CD4-positive, alpha-beta T cell (primary cell): ENCODE results near the gene FNDC3B. TPM values are rescaled to one million over a fixed set of nuclear protein-coding genes. Genes with fewer than 3 reads are reported as not detected.

Source experiments
- ATAC-seq: fragments of 200-7000 bp; cut with Tn5 transposase; one replicate; pipeline ENCODE4 v1.10.0; 2022; ENCODE audit warnings: mild to moderate bottlenecking; ENCODE audit not compliant: poor library complexity
- CTCF ChIA-PET: fragments of 350-600 bp; sonication (Branson Sonifier 250); formaldehyde crosslinking; loops from one replicate; lab custom pipeline; 2021; ENCODE audit warnings: antibody characterized with exemption, inconsistent platforms; lab: Charles Lee
- POLR2A ChIA-PET: fragments of 350-600 bp; sonication (Branson Sonifier 250); formaldehyde crosslinking; loops from one replicate; lab custom pipeline; 2021; ENCODE audit warnings: antibody characterized with exemption, inconsistent platforms; lab: Charles Lee
- DNase-seq, 14 experiments: peaks; one replicate each; pipeline ENCODE4 v3.0.0-alpha.2; 2013 to 2020; ENCODE audit warnings: mixed read lengths in 2 of 14
- H3K27ac ChIP-seq, 2 donors: one replicate each; pipeline versions ENCODE4 v1.5.1 to v1.7.0; 2013; ENCODE audit warnings: low read length in 2 of 2, low read depth in 1 of 2, mild to moderate bottlenecking in 1 of 2
- H3K27me3 ChIP-seq, 2 experiments: 1 replicate in 1 of 2; 2 replicates in 1 of 2; pipeline versions ENCODE4 v1.6.1 to v1.7.0; 2013; ENCODE audit warnings: low read length in 2 of 2, control low read depth in 1 of 2, mild to moderate bottlenecking in 1 of 2, moderate library complexity in 1 of 2; ENCODE audit not compliant: insufficient read depth in 2 of 2, control insufficient read depth in 1 of 2
- H3K36me3 ChIP-seq: one replicate; pipeline ENCODE4 v1.6.1; 2013; ENCODE audit warnings: low read length, control low read depth; ENCODE audit not compliant: insufficient read depth
- H3K4me1 ChIP-seq: one replicate; pipeline ENCODE4 v1.6.1; 2013; ENCODE audit warnings: low read length, control low read depth; ENCODE audit not compliant: insufficient read depth
- H3K4me3 ChIP-seq: one replicate; pipeline ENCODE4 v1.5.1; 2013; ENCODE audit warnings: mild to moderate bottlenecking, low read length, moderate library complexity
- H3K9me3 ChIP-seq, 2 experiments: 1 replicate in 1 of 2; 2 replicates in 1 of 2; pipeline versions ENCODE4 v1.6.1 to v1.7.0; 2013; ENCODE audit warnings: low read length in 2 of 2, mild to moderate bottlenecking in 2 of 2, control low read depth in 1 of 2, moderate library complexity in 1 of 2; ENCODE audit not compliant: control insufficient read depth in 1 of 2, insufficient read depth in 1 of 2
- H3K27ac Mint-ChIP-seq: one replicate; pipeline ENCODE4 v1.8.0; 2020; ENCODE audit warnings: mixed read lengths
- H3K27me3 Mint-ChIP-seq: one replicate; pipeline ENCODE4 v1.8.0; 2021; ENCODE audit warnings: mixed read lengths
- H3K36me3 Mint-ChIP-seq: one replicate; pipeline ENCODE4 v1.8.0; 2021; ENCODE audit warnings: low read depth, mixed read lengths
- H3K4me1 Mint-ChIP-seq: one replicate; pipeline ENCODE4 v1.8.0; 2021; ENCODE audit warnings: low read depth, mixed read lengths
- H3K4me3 Mint-ChIP-seq: one replicate; pipeline ENCODE4 v1.8.0; 2020; ENCODE audit warnings: mild to moderate bottlenecking, mixed read lengths
- H3K9me3 Mint-ChIP-seq: one replicate; pipeline ENCODE4 v1.8.0; 2020; ENCODE audit warnings: mixed read lengths
- intact Hi-C, 2 experiments: fragments of 100-400 bp; cut with DNase I in 1 of 2; cut with micrococcal nuclease in 1 of 2; formaldehyde crosslinking; loops; one replicate each; pipeline versions ENCODE4 v1.15.1 to v1.9.0; 2023 to 2025; cut with DNase I, micrococcal nuclease
- total RNA-seq, 174 experiments: library from RNA in 2 of 174; stranded (reverse) in 2 of 174; gene quantifications; one replicate each; pipeline ENCODE4 v1.2.3 and lab custom pipeline; 2021 to 2026
- TF ChIP-seq, protein P1 (sequence below): fragments of 200-600 bp; IDR thresholded peaks from one replicate; pipeline ENCODE4 v1.8.0; 2022; ENCODE audit warnings: antibody characterized with exemption, mild to moderate bottlenecking

FNDC3B gene
- total RNA-seq, 2 experiments from 2014 or later: 26.1 to 28.7 TPM

- peaks cover 3 to 5% of the 10 kb centered on the region in 2 experiments for H3K9me3 ChIP-seq
- ChIA-PET POLR2A (no interaction called here), CTCF (no interaction called here)
- TF ChIP-seq, protein P1, sequence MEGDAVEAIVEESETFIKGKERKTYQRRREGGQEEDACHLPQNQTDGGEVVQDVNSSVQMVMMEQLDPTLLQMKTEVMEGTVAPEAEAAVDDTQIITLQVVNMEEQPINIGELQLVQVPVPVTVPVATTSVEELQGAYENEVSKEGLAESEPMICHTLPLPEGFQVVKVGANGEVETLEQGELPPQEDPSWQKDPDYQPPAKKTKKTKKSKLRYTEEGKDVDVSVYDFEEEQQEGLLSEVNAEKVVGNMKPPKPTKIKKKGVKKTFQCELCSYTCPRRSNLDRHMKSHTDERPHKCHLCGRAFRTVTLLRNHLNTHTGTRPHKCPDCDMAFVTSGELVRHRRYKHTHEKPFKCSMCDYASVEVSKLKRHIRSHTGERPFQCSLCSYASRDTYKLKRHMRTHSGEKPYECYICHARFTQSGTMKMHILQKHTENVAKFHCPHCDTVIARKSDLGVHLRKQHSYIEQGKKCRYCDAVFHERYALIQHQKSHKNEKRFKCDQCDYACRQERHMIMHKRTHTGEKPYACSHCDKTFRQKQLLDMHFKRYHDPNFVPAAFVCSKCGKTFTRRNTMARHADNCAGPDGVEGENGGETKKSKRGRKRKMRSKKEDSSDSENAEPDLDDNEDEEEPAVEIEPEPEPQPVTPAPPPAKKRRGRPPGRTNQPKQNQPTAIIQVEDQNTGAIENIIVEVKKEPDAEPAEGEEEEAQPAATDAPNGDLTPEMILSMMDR: no peak
- Mint-ChIP-seq H3K9me3 (peaks cover 10% of the 10 kb centered on the region), H3K36me3 (peaks cover 34% of the 10 kb centered on the region), H3K4me1 (no peaks in the 10 kb centered on the region), H3K4me3 (no peak overlapping the region), H3K27ac (no peak overlapping the region), H3K27me3 (no peaks in the 10 kb centered on the region)
- DNase-seq (no peak), ATAC-seq (no peak)
- no peak overlapping the region for H3K27ac ChIP-seq
- intact Hi-C loops: no loop called here
- no peaks in the 10 kb centered on the region for H3K36me3 ChIP-seq
- H3K4me1 ChIP-seq: no peaks in the 10 kb centered on the region
- H3K4me3 ChIP-seq: no peak overlapping the region
- H3K27me3 ChIP-seq: no peaks in the 10 kb centered on the region
Observed at GRCh38 chr3:172402090-172402489, 362.7 kb downstream of the FNDC3B start.

- CTCF ChIA-PET: interaction anchor here (0.8 kb wide), 1 partner anchor 13 kb away, joined by 5 read pairs; no protein-coding TSS in a partner anchor
- Mint-ChIP-seq H3K9me3 (peaks cover 10% of the 10 kb centered on the region), H3K36me3 (peaks cover 27% of the 10 kb centered on the region), H3K27me3 (no peaks in the 10 kb centered on the region), H3K27ac (no peak overlapping the region), H3K4me3 (no peak overlapping the region), H3K4me1 (no peaks in the 10 kb centered on the region)
- Histone ChIP-seq H3K9me3 (peaks cover 3 to 5% of the 10 kb centered on the region in 2 experiments), H3K4me3 (no peak overlapping the region), H3K4me1 (no peaks in the 10 kb centered on the region), H3K27me3 (no peaks in the 10 kb centered on the region), H3K36me3 (no peaks in the 10 kb centered on the region), H3K27ac (no peak overlapping the region)
- no peak for DNase-seq
- intact Hi-C loops: no loop called here
- ATAC-seq: no peak
- POLR2A ChIA-PET: no interaction called here
- TF ChIP-seq, protein P1: no peak
Observed at GRCh38 chr3:172402892-172403643, 363.7 kb downstream of the FNDC3B start.

DNA sequence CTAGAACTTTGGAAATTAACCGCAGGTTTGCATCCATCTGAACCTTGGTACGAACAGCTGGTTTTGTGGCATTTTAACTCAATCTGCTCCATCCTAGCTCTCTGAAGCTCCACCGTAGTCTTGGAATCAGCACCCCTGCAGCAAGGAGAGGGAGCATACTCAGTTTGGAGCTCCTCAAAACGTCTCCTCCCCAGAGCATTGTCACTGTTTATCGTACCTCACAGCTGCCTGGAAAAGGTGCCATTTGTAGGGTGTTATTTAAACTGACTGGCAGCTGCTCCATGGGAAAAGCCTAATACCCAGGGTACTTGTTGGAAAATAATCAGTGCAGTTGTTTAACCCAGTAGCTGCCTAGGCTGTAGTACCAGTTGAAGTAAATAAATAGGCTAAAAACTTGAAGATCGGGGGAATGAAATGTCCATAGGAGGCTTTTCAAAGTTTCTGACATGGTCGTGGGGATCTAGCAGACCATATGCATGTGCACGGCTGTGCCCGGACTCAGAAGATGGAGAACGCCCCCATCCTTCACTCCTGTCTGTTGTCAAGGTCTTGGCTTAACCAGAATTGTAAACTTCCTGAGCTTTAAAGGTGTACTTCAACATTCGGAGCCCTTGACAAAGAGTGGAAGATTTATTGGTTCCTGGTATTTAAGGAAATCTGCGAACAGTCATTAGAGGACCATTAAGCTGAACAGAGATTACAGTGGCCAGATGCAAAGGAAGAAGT is 365.0 kb downstream of the FNDC3B start:
- peaks cover 3 to 5% of the 10 kb centered on the region in 2 experiments for H3K9me3 ChIP-seq
- H3K36me3 Mint-ChIP-seq: peaks cover 22% of the 10 kb centered on the region
- intact Hi-C loops: no loop called here
- ATAC-seq (no peak), DNase-seq (no peak)
- H3K27ac ChIP-seq: no peak overlapping the region
- H3K9me3 Mint-ChIP-seq: peaks cover 10% of the 10 kb centered on the region
- H3K27ac Mint-ChIP-seq: no peak overlapping the region
- no peaks in the 10 kb centered on the region for H3K27me3 ChIP-seq
- H3K4me1 ChIP-seq: no peaks in the 10 kb centered on the region
- CTCF ChIA-PET: no interaction called here
- H3K4me1 Mint-ChIP-seq: no peaks in the 10 kb centered on the region
- H3K36me3 ChIP-seq: no peaks in the 10 kb centered on the region
- POLR2A ChIA-PET: no interaction called here
- H3K4me3 ChIP-seq: no peak overlapping the region
- no peak overlapping the region for H3K4me3 Mint-ChIP-seq
- H3K27me3 Mint-ChIP-seq: no peaks in the 10 kb centered on the region
- TF ChIP-seq, protein P1: no peak
